GM12875 (cell line): ENCODE results near the gene HSD17B8.

ENCODE experiments used
- H3K4me3 ChIP-seq: one replicate; pipeline ENCODE4 v1.5.1; 2011; ENCODE audit warnings: low read depth, low read length, control low read depth
- TF ChIP-seq, protein P1 (sequence below): IDR thresholded peaks from 2 replicates; pipeline ENCODE4 v1.5.1; 2011; ENCODE audit warnings: low read depth, mild to moderate bottlenecking, control low read depth, inconsistent platforms, low read length, moderate library complexity, borderline replicate concordance; ENCODE audit not compliant: insufficient read depth

The HSD17B8 gene

GRCh38 chr6:33163540-33163939, 40.9 kb upstream of the HSD17B8 start:
- H3K4me3 ChIP-seq, result no peak overlapping the region
- TF ChIP-seq, protein P1, sequence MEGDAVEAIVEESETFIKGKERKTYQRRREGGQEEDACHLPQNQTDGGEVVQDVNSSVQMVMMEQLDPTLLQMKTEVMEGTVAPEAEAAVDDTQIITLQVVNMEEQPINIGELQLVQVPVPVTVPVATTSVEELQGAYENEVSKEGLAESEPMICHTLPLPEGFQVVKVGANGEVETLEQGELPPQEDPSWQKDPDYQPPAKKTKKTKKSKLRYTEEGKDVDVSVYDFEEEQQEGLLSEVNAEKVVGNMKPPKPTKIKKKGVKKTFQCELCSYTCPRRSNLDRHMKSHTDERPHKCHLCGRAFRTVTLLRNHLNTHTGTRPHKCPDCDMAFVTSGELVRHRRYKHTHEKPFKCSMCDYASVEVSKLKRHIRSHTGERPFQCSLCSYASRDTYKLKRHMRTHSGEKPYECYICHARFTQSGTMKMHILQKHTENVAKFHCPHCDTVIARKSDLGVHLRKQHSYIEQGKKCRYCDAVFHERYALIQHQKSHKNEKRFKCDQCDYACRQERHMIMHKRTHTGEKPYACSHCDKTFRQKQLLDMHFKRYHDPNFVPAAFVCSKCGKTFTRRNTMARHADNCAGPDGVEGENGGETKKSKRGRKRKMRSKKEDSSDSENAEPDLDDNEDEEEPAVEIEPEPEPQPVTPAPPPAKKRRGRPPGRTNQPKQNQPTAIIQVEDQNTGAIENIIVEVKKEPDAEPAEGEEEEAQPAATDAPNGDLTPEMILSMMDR, result no peak

GRCh38 chr6:33164176-33164575, 40.3 kb upstream of the HSD17B8 start:
- TF ChIP-seq, protein P1, result no peak

GRCh38 chr6:33164665-33165373, 39.6 kb upstream of the HSD17B8 start:
- TF ChIP-seq, protein P1, result no peak

More at GRCh38 chr6:33164176-33164575, 40.3 kb upstream of the HSD17B8 start:
- no peak overlapping the region for H3K4me3 ChIP-seq

GRCh38 chr6:33165581-33166258, 38.7 kb upstream of the HSD17B8 start:
- TF ChIP-seq, protein P1, result no peak
- no peak overlapping the region for H3K4me3 ChIP-seq

More at GRCh38 chr6:33164665-33165373, 39.6 kb upstream of the HSD17B8 start:
- H3K4me3 ChIP-seq, result no peak overlapping the region

DNA sequence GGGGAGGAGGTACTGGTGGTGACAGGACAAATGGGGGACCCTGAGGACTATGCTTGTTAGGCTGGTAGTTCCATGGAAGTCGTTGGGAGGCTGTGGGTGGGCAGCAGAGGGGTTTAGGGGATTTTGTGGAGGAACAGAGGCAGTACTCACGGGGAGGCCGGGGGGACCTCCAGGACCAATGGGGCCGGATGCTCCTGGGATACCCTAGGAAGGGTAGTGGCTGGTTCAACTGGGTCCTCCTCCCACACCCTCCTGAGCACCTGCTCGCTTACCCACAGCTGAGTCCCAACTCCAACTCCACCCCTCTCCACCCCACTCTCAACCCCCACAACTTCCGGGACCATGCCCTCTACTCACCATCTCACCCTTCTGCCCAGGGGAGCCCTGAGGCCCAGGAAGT, 38.1 kb upstream of the HSD17B8 start:
- no peak overlapping the region for H3K4me3 ChIP-seq
- TF ChIP-seq, protein P1, result no peak

DNA sequence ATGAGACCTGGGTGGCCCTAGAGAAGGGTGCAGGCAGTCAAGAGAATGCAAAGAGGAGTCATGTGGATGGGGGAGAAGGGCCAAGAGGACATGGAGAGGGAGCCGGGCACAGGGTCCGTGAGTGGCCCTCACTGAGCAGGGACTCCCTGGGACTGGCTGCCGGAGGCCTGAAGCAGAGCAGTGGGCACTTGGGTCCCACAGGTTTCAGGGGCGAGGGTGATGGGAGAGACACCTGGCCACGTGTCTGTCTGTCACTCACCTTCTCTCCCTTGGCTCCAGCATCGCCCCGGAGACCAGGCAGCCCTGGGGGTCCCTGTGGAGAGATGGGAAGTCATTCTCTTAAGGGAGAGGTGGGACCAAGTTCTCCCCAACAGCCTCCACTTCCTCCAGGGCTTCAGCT, 37.6 kb upstream of the HSD17B8 start:
- TF ChIP-seq, protein P1, result no peak
- no peak overlapping the region for H3K4me3 ChIP-seq
